ENCODE data around the gene RANBP3L. TPM values are rescaled to one million over a fixed set of nuclear protein-coding genes. Genes with fewer than 3 reads are reported as not detected.
"Not testable (repeated sequence)": the region's sequence is repeated elsewhere in the genome, so short reads cannot be mapped to it uniquely, and the experiment has no call there.

The RANBP3L gene
- total RNA-seq, 5 donors from 2014 or later (not counting 1 experiment from before 2014, with no cell fraction given), result not detected

DNA sequence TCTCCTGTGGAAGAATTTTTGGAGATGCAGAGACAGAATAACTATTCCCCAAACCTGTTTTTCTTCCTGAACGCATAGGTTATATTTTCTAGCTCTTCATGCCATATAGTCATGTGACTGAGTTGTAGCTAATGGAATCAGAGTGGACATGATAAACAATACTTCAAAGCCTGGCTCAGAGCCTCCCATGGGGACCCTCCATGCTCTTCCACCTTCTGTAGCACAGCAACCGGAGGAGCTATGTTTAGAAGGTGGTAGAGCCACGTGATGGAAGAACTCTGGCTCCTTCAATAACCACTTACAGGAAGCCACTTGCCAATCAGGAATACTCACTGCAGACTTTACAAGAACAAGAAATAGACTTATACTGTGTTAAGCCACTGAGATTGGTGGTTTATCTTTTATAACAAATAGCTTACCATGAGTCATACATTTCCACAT, 99.2 kb downstream of the RANBP3L start:
- no peak overlapping the region for H3K4me3 ChIP-seq (ENCODE audit: control insufficient read depth in 1 of 2, extremely low read depth in 1 of 2, low read length in 1 of 2)
- ChIA-PET CTCF (no interaction called here), POLR2A (no interaction called here)
- ATAC-seq (replicated peaks in 1 of 4) (no peak), DNase-seq (no peak)
- Mint-ChIP-seq H3K27ac (no peak overlapping the region), H3K36me3 (peaks cover 46% of the 10 kb centered on the region), H3K27me3 (no peaks in the 10 kb centered on the region), H3K9me3 (no peaks in the 10 kb centered on the region), H3K4me3 (no peak overlapping the region), H3K4me1 (no peaks in the 10 kb centered on the region)
- no peaks in the 10 kb centered on the region for H3K9me3 ChIP-seq
- no peaks in the 10 kb centered on the region for H3K27me3 ChIP-seq (replicated peaks in 1 of 2; ENCODE audit: control insufficient read depth in 2 of 2, extremely low read depth in 1 of 2, insufficient read depth in 2 of 2, low read length in 1 of 2)
- no peaks in the 10 kb centered on the region for H3K4me1 ChIP-seq (ENCODE audit: control insufficient read depth in 1 of 2, extremely low read depth in 1 of 2, insufficient read depth in 2 of 2, low read length in 2 of 2)
- H3K27ac ChIP-seq (ENCODE audit: low read length), result no peak overlapping the region
- WGBS (ENCODE audit: insufficient coverage), result no CpG with 5 or more reads among the region's 3 CpGs
- H3K36me3 ChIP-seq (ENCODE audit: control insufficient read depth in 2 of 2, extremely low read depth in 1 of 2, insufficient read depth in 1 of 2, low read length in 1 of 2), result peaks cover 4 to 35% of the 10 kb centered on the region in 2 donors

DNA sequence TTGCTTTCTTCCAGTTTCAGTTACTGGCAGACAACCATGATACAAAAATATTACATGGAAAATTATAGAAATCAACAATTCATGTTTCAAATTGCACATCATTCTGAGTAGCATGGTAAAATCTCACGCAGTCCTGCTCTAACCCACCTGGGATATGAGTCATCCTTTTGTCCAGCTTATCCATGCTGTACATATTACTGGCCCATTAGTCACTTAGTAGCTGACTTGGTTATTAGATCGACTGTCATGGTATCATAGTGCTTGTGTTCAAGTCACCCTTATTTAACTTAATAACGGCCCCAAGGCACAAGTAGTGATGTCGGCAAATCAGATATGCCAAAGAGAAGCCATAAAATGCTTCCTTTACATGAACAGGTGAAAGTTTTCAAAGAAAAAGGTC, 101.2 kb downstream of the RANBP3L start:
- Histone ChIP-seq H3K27me3 (replicated peaks in 1 of 2; ENCODE audit: control insufficient read depth in 2 of 2, extremely low read depth in 1 of 2, insufficient read depth in 2 of 2, low read length in 1 of 2) (no peaks in the 10 kb centered on the region), H3K36me3 (ENCODE audit: control insufficient read depth in 2 of 2, extremely low read depth in 1 of 2, insufficient read depth in 1 of 2, low read length in 1 of 2) (peaks cover 4 to 37% of the 10 kb centered on the region in 2 donors), H3K27ac (ENCODE audit: low read length) (no peak overlapping the region), H3K4me1 (ENCODE audit: control insufficient read depth in 1 of 2, extremely low read depth in 1 of 2, insufficient read depth in 2 of 2, low read length in 2 of 2) (no peaks in the 10 kb centered on the region), H3K4me3 (ENCODE audit: control insufficient read depth in 1 of 2, extremely low read depth in 1 of 2, low read length in 1 of 2) (no peak overlapping the region), H3K9me3 (no peaks in the 10 kb centered on the region)
- ChIA-PET POLR2A (no interaction called here), CTCF (no interaction called here)
- ATAC-seq (replicated peaks in 1 of 4) (no peak), DNase-seq (no peak)
- H3K4me3 Mint-ChIP-seq, result no peak overlapping the region
- no peak overlapping the region for H3K27ac Mint-ChIP-seq
- H3K27me3 Mint-ChIP-seq, result no peaks in the 10 kb centered on the region
- H3K4me1 Mint-ChIP-seq, result no peaks in the 10 kb centered on the region
- H3K36me3 Mint-ChIP-seq, result peaks cover 46% of the 10 kb centered on the region
- H3K9me3 Mint-ChIP-seq, result no peaks in the 10 kb centered on the region
- 100% methylated on average over 1 of the region's 4 CpGs for WGBS (ENCODE audit: insufficient coverage)

DNA sequence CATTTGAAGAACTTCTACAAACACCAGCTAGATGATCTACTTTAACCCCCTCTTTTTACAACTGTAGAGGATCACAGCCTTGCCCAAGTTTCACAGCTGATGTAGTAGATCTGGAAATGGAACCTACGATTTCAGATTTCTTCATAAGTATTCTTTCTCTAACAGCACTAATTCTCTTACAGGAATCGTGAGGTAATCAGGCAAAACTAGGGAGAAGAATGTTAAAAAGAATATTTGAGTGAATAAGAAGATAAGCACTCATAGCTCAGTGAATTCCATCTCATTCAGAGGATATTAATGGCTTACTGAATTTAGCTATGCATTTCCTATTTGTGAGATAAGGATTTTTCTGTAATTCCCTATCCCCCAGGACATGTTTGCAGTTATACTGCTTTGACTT, 102.1 kb downstream of the RANBP3L start:
- no peak overlapping the region for H3K27ac ChIP-seq (ENCODE audit: low read length)
- no CpG with 5 or more reads among the region's 2 CpGs for WGBS (ENCODE audit: insufficient coverage)
- no peak for DNase-seq
- Mint-ChIP-seq H3K36me3 (peaks cover 46% of the 10 kb centered on the region), H3K9me3 (no peaks in the 10 kb centered on the region), H3K4me3 (no peak overlapping the region), H3K27me3 (no peaks in the 10 kb centered on the region), H3K4me1 (no peaks in the 10 kb centered on the region), H3K27ac (no peak overlapping the region)
- peaks cover 4 to 42% of the 10 kb centered on the region in 2 donors for H3K36me3 ChIP-seq (ENCODE audit: control insufficient read depth in 2 of 2, extremely low read depth in 1 of 2, insufficient read depth in 1 of 2, low read length in 1 of 2)
- no peaks in the 10 kb centered on the region for H3K27me3 ChIP-seq (replicated peaks in 1 of 2; ENCODE audit: control insufficient read depth in 2 of 2, extremely low read depth in 1 of 2, insufficient read depth in 2 of 2, low read length in 1 of 2)
- CTCF ChIA-PET, result no interaction called here
- no peak overlapping the region for H3K4me3 ChIP-seq (ENCODE audit: control insufficient read depth in 1 of 2, extremely low read depth in 1 of 2, low read length in 1 of 2)
- no peak for ATAC-seq (replicated peaks in 1 of 4)
- no peaks in the 10 kb centered on the region for H3K4me1 ChIP-seq (ENCODE audit: control insufficient read depth in 1 of 2, extremely low read depth in 1 of 2, insufficient read depth in 2 of 2, low read length in 2 of 2)
- POLR2A ChIA-PET, result no interaction called here
- H3K9me3 ChIP-seq, result no peaks in the 10 kb centered on the region

DNA sequence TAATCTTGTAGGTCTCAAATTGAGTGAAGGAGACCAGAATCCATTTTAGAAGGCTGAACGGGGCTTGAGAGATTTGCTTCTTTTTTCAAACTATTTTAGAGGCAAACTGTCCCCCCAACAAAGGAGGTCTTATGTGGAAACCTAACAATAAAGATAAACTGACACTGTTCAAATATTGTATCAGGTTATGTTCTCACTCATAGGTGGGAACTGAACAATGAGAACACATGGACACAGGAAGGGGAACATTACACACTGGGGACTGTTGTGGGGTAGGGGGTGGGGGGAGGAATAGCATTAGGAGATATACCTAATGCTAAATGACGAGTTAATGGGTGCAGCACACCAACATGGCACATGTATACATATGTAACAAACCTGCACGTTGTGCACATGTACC, 102.9 kb downstream of the RANBP3L start:
- H3K36me3 Mint-ChIP-seq, result peaks cover 47% of the 10 kb centered on the region
- H3K27me3 ChIP-seq (replicated peaks in 1 of 2; ENCODE audit: control insufficient read depth in 2 of 2, extremely low read depth in 1 of 2, insufficient read depth in 2 of 2, low read length in 1 of 2); H3K4me3 ChIP-seq (ENCODE audit: control insufficient read depth in 1 of 2, extremely low read depth in 1 of 2, low read length in 1 of 2); DNase-seq; H3K27me3 Mint-ChIP-seq; H3K9me3 Mint-ChIP-seq; H3K9me3 ChIP-seq; ATAC-seq (replicated peaks in 1 of 4); H3K27ac ChIP-seq (ENCODE audit: low read length); H3K27ac Mint-ChIP-seq; CTCF ChIA-PET; H3K4me1 Mint-ChIP-seq; H3K4me3 Mint-ChIP-seq; H3K4me1 ChIP-seq (ENCODE audit: control insufficient read depth in 1 of 2, extremely low read depth in 1 of 2, insufficient read depth in 2 of 2, low read length in 2 of 2): not testable (repeated sequence)
- POLR2A ChIA-PET, result interaction anchor here in 1 of 2 donors (0.5 kb wide), 1 partner anchor 9 kb away, joined by 4 read pairs; no protein-coding TSS in a partner anchor
- peaks cover 4 to 42% of the 10 kb centered on the region in 2 donors for H3K36me3 ChIP-seq (ENCODE audit: control insufficient read depth in 2 of 2, extremely low read depth in 1 of 2, insufficient read depth in 1 of 2, low read length in 1 of 2)
- WGBS (ENCODE audit: insufficient coverage), result no CpG with 5 or more reads among the region's 3 CpGs

Other genes with a start within 250 kb of the RANBP3L start
- not detected for gene UGT3A2, start 235.0 kb downstream of the RANBP3L start, total RNA-seq
- gene LMBRD2, start 150.0 kb downstream of the RANBP3L start, total RNA-seq, result 10 to 100 TPM in 3 of 5 donors, 1 to 10 TPM in 2; 6.3 to 13.7 (median 10.8) TPM
- gene SKP2, start 149.8 kb downstream of the RANBP3L start, total RNA-seq, result 10 to 100 TPM; 12.8 to 26.0 (median 19.6) TPM
- 10 to 100 TPM; 10.3 to 13.9 (median 13.2) TPM for gene NADK2, start 60.0 kb downstream of the RANBP3L start, total RNA-seq

Measured in T-cell (primary cell).